ENCODE results near the gene TMEM11. TPM values are rescaled to one million over a fixed set of nuclear protein-coding genes. Genes with fewer than 3 reads are reported as not detected.

The TMEM11 gene
- total RNA-seq, 2 experiments from 2014 or later = 26.8 to 34.0 TPM

DNA sequence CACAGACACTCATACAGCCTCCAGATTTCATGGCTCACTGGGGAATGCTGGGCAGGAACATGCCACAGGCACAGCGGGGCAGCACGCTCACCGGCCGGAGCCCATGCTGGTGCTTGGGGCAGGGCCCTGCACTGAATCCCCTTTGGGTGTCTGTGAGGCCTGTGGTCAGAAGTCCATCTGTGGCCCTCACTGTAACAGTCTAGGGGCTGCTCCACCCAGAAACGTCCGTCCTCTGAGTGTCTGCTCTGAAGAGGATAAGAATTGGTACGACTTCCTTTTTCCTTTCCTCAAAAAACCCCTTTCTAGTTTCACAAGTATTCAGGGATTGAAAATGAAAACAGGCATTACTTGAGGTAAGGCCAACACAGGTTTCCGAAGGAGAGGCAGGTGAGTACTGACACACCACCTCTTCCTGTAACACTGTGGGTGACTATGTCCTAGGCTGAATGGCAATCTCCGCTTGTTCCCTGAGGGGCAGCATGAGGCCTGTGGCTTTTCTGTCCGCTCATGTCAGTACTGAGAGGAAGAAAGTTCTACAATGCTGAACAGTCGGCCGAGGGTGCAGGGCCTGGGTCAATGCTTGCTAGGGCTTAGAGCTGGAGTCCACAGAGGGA is 42.5 kb downstream of the TMEM11 start:
- Histone ChIP-seq H3K4me3 (ENCODE audit: low read depth, low read length, poor library complexity, severe bottlenecking) (no peak overlapping the region), H3K4me2 (ENCODE audit: low read length) (no peak overlapping the region), H3K79me2 (ENCODE audit: insufficient read depth, low read depth, low read length) (no peaks in the 10 kb centered on the region), H3K4me1 (ENCODE audit: insufficient read depth, low read length, poor library complexity, severe bottlenecking) (no peaks in the 10 kb centered on the region), H3K9me2 (ENCODE audit: insufficient read depth, low read length) (no peaks in the 10 kb centered on the region), H3K9me3 (ENCODE audit: low read length) (no peaks in the 10 kb centered on the region), H4K20me1 (ENCODE audit: insufficient read depth, low read length) (no peaks in the 10 kb centered on the region), H2AFZ (ENCODE audit: low read length) (no peak overlapping the region), H3K36me3 (ENCODE audit: insufficient read depth, low read length) (no peaks in the 10 kb centered on the region), H3K27ac (ENCODE audit: low read depth, low read length, poor library complexity, severe bottlenecking) (no peak overlapping the region)
- no peak for DNase-seq (ENCODE audit: low spot score)
- BruUV-seq (replicated peaks) = no TSS peak
- POLR2A ChIA-PET = no interaction called here
- TF ChIP-seq, protein P1, sequence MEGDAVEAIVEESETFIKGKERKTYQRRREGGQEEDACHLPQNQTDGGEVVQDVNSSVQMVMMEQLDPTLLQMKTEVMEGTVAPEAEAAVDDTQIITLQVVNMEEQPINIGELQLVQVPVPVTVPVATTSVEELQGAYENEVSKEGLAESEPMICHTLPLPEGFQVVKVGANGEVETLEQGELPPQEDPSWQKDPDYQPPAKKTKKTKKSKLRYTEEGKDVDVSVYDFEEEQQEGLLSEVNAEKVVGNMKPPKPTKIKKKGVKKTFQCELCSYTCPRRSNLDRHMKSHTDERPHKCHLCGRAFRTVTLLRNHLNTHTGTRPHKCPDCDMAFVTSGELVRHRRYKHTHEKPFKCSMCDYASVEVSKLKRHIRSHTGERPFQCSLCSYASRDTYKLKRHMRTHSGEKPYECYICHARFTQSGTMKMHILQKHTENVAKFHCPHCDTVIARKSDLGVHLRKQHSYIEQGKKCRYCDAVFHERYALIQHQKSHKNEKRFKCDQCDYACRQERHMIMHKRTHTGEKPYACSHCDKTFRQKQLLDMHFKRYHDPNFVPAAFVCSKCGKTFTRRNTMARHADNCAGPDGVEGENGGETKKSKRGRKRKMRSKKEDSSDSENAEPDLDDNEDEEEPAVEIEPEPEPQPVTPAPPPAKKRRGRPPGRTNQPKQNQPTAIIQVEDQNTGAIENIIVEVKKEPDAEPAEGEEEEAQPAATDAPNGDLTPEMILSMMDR (conservative IDR thresholded peaks at IDR 0.05; ENCODE audit: low read length) = no peak
- no peak for TF ChIP-seq EZH2phosphoT487 (IDR thresholded peaks at IDR 0.05; ENCODE audit: borderline replicate concordance, low read depth, low read length)
- CTCF ChIA-PET (ENCODE audit: unreplicated experiment) = no interaction called here
- intact Hi-C loops (cut with micrococcal nuclease; ENCODE audit: unreplicated experiment) = no loop called here

DNA sequence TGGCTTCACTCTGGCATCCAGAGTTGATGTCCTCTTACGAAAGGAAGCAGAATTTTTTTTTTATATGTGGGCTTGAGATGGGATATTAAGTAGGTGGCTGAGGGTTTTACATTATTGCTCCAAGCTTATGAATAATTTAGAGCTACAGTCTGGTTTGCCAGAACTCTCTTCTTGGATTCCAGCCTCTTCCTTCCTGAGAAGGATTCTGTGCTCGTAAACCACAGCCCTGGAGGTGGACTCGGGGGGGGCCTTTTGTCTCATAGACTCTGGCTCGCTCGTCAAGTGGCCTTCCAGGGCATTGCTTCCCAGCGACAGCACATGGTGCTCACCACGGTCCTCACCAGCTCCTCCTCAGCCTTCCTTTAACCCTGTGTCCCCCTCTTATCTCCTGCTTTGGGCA is 43.2 kb downstream of the TMEM11 start:
- CTCF ChIA-PET (ENCODE audit: unreplicated experiment) = no interaction called here

GRCh38 chr17:21169496-21169895 is 44.5 kb downstream of the TMEM11 start:
- CTCF ChIA-PET (ENCODE audit: unreplicated experiment) = no interaction called here
- POLR2A ChIA-PET = interaction anchor here (0.5 to 0.6 kb wide), 2 partner anchors 37 to 459 kb away, joined by 3 read pairs; no protein-coding TSS in a partner anchor

More for the DNA sequence above, 43.2 kb downstream of the TMEM11 start:
- Histone ChIP-seq H3K36me3 (ENCODE audit: insufficient read depth, low read length) (no peaks in the 10 kb centered on the region), H3K4me1 (ENCODE audit: insufficient read depth, low read length, poor library complexity, severe bottlenecking) (no peaks in the 10 kb centered on the region), H2AFZ (ENCODE audit: low read length) (no peak overlapping the region), H3K27ac (ENCODE audit: low read depth, low read length, poor library complexity, severe bottlenecking) (no peak overlapping the region), H3K9me3 (ENCODE audit: low read length) (no peaks in the 10 kb centered on the region), H3K79me2 (ENCODE audit: insufficient read depth, low read depth, low read length) (no peaks in the 10 kb centered on the region), H4K20me1 (ENCODE audit: insufficient read depth, low read length) (no peaks in the 10 kb centered on the region), H3K4me3 (ENCODE audit: low read depth, low read length, poor library complexity, severe bottlenecking) (no peak overlapping the region), H3K4me2 (ENCODE audit: low read length) (no peak overlapping the region), H3K9me2 (ENCODE audit: insufficient read depth, low read length) (no peaks in the 10 kb centered on the region)
- TF ChIP-seq, protein P1 (conservative IDR thresholded peaks at IDR 0.05; ENCODE audit: low read length) = no peak
- no peak for TF ChIP-seq EZH2phosphoT487 (IDR thresholded peaks at IDR 0.05; ENCODE audit: borderline replicate concordance, low read depth, low read length)
- intact Hi-C loops (cut with micrococcal nuclease; ENCODE audit: unreplicated experiment) = no loop called here
- POLR2A ChIA-PET = no interaction called here
- BruUV-seq (replicated peaks) = no TSS peak
- no peak for DNase-seq (ENCODE audit: low spot score)

More at GRCh38 chr17:21169496-21169895, 44.5 kb downstream of the TMEM11 start:
- H3K9me3 ChIP-seq (ENCODE audit: low read length) = no peaks in the 10 kb centered on the region
- H3K4me2 ChIP-seq (ENCODE audit: low read length) = no peak overlapping the region
- TF ChIP-seq EZH2phosphoT487 (IDR thresholded peaks at IDR 0.05; ENCODE audit: borderline replicate concordance, low read depth, low read length) = no peak
- TF ChIP-seq, protein P1 (conservative IDR thresholded peaks at IDR 0.05; ENCODE audit: low read length) = no peak
- no peaks in the 10 kb centered on the region for H3K9me2 ChIP-seq (ENCODE audit: insufficient read depth, low read length)
- H4K20me1 ChIP-seq (ENCODE audit: insufficient read depth, low read length) = no peaks in the 10 kb centered on the region
- no TSS peak for BruUV-seq (replicated peaks)
- H3K36me3 ChIP-seq (ENCODE audit: insufficient read depth, low read length) = no peaks in the 10 kb centered on the region
- H3K79me2 ChIP-seq (ENCODE audit: insufficient read depth, low read depth, low read length) = no peaks in the 10 kb centered on the region
- no peak overlapping the region for H3K4me3 ChIP-seq (ENCODE audit: low read depth, low read length, poor library complexity, severe bottlenecking)
- H3K27ac ChIP-seq (ENCODE audit: low read depth, low read length, poor library complexity, severe bottlenecking) = no peak overlapping the region
- no peak overlapping the region for H2AFZ ChIP-seq (ENCODE audit: low read length)
- H3K4me1 ChIP-seq (ENCODE audit: insufficient read depth, low read length, poor library complexity, severe bottlenecking) = no peaks in the 10 kb centered on the region
- no peak for DNase-seq (ENCODE audit: low spot score)
- intact Hi-C loops (cut with micrococcal nuclease; ENCODE audit: unreplicated experiment) = no loop called here
